ENCODE data around the gene GRAMD2A.

Gene GRAMD2A

DNA sequence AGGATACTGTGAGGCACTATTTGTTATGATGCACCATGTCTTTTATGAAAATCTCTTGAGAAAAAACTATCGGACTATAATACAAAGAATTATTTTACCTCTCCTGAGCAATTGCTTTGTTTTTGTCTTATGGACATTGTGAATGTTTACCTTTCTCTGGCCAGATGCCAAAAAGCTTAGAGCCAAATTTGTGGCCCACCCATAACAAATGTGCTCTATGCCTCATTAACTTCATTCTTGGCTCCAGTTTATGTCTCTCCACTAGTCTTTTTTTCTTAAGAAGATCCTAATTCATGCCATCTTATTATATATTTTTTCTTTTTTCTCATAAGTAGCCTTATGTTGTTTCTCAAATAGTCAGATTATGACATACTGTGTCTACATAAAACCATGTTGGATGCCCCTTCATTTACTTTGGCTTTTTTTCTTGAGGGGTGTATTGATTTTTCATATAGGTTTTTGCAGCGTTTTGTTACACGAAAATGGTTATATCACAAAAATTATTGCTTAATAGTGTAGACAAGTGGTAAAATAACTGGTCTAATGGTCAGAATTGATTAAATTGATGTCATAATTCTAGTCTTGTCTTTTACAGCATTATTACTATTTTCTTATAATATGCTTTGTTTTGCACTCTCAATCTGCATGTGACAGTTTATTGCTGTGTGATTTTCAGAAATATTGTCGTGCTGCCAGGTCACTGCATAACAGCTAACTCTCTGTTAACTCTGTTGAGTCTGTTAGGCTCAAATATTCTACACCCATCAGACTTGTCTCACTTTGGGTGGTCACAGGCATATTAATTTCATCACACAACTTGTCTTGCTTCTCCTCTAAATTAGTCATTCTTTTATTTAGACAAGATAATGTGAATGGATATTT lies 61.2 kb downstream of the GRAMD2A start:
- DNase-seq (ENCODE audit: low read depth in 3 of 3): no peak

DNA sequence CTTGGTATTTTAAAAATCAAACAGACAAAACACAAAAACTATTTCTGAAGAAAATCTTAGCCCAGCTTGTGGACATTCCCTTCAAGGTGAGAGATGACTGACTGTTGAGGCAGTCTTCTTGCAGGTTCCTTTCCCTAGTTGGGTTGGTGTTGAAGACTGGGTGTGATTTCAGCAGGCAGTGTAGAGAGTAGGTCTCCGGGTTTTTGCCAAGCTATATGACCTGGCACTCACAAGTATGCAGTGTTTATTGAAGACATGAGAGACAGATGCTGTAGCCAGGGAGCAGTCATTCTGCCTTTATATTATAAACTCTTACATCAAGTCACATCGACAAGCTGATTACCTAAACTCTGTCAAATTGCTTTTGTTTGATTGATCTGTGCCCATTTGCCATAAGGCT lies 61.9 kb downstream of the GRAMD2A start:
- DNase-seq (ENCODE audit: low read depth in 3 of 3): no peak

DNA sequence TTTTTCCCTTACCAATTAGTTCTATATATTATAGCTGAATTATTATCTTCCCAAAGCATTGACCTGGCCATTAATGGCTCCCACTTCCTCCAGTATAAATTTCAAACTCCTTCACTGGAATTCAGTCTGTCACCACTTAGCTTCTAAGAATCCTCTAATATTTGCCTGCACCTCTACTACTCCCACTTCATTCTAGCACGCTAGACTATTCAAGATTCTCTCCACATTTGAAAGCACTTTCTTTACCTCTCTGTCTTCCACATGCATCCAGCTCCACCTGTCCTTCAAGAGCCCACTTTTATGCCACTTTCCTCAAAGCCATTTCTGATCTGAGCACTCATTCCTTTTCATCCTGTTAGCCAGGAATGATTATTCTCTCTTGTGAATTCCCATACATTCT lies 64.4 kb downstream of the GRAMD2A start:
- no peak for DNase-seq (ENCODE audit: low read depth in 3 of 3)

DNA sequence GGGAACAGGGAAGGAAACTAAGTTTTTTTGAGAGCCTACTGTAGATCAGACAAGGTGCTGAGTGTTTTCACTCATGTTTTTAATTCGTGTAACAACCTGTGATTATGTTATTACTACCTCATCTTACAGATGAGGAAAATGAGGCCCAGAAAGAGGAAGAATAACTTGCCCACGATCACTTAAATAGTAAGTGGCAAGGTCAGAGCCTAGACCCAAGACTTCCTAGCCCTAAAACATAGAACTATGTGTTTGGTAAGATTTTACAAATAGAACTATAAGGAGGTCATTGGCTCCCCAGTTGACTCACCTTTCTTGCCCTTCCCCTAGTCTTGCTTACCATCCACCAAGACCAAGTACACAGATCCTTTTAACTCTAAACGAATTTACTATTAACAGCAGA lies 65.7 kb downstream of the GRAMD2A start:
- DNase-seq (ENCODE audit: low read depth in 3 of 3): no peak

DNA sequence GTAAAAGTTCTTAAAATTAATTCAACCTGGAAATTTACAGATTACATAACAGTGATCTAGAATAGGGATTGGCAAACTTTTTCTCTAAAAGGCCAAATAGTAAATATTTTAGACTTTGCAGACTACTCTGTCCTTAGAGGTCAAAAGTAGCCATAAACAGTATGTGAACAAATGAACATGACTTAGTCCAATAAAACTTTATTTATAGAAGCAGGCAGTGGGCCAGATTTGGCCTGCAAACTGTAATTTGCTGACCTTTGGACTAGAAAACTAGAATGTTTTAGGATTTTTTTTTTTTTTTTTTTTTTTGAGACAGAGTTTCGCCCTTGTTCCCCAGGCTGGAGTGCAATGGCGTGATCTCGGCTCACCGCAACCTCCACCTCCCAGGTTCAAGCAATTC lies 67.3 kb downstream of the GRAMD2A start:
- DNase-seq (ENCODE audit: low read depth in 3 of 3): no peak

DNA sequence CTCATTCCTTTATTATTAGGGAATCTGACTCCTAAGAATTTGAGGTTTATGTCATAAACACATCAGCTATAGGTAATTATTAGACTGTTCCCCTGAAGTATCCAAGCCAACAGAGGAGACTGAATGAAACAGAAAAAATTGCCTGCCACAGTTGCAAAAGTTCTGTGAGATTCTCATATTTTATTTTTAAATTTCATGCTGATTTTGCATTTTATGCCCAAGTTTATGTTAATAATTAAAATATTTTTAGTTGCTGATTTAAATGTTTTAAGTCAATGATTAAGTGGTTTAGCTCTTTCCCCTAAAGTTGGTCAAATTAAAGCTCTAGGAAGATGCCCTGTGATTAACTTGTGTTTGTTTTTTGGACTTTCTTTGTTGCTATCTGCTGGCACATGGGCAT lies 69.2 kb downstream of the GRAMD2A start:
- DNase-seq (ENCODE audit: low read depth in 3 of 3): no peak

DNA sequence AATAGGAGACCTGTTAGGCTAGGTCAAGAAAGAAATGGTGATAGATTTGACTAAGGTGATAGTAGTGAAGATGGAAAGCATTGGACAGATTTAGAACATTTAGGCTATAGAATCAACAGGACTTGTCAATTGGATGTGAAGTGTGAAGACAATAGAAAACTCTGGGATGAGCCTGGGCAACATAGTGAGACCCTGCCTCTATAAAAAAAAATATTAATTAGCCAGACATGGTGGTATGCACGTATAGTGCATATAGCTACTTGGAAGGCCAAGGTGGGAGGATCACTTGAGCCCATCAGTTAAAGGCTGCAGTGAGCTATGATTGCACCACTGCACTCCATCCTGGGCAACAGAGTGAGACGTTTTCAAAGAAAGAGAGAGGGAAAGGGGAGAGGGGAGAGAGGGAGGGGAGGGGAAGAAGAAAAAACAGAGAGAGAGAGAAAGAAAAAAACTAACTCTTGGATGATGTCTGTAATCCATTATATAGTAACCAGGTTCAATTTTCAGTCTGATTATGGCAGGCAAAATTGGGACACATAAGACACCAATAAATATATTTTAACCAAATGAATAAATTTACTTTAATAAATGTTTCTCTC lies 69.8 kb downstream of the GRAMD2A start:
- no peak for DNase-seq (ENCODE audit: low read depth in 3 of 3)

DNA sequence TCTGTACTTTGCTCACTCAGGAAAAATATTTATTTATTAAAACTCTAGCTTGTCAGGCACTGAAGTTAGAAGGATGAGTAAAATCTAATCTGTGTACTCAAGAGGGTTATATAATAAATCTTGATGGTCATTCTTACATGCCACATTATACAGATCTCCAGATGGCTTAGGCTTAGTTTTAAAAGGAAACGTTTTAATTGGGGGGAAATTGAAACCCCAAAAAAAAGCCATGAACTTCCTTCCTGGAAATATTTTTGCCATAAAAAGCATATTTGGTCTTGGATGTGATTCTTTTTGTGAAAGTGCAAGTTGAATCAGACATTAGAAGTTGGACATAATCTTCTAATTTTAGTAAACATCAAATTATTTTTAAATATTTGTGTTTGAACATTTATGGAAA lies 73.4 kb downstream of the GRAMD2A start:
- no peak for DNase-seq (ENCODE audit: low read depth in 3 of 3)

DNA sequence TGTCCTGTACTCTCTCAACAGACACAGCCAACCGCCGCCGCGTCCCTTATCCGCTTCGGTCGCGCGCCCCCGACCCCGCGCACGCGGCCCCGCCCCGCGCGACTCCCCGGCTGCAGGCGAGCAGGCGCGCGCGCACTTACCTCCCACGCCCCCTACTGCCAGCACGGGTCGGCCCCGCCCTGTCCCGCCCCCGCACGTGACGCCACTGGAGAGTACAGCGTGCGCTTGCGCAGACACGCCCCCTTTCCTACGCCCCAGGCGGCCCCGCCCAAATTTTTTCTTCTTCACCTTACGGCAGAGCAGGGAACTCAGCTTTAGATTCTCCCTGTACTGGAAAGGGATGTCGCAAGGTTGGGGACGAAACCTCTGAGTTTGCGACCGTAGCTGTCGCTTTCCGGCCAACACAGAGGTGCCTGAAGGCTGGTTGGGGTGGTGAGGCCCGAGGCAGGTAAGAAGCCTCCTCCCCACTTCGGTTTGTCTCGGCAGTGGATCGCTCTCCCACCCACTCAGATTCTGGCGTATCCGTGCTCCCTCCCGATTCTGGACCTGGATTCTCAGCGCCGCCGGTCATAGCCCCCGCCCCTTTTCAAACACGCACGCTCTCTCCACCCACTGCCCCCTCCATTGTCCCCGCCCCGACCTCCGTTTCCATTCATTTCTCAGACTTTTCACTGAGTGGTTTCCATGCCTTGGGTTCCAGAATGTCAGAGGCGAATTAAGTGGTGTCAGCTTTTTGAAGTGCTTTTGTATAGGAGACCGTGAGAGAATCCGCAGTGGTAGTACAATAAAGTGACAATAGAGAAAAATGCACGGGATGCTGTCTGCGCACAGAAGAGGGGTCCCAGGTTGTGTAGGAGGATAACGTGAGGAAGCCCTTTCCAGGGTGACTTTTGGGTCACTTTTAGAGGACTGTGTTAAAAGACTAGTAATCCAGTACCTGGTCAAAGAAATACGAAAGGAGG lies 79.3 kb downstream of the GRAMD2A start, which contains the start of the genes MYO9A and SENP8:
MYO9A (minus strand) TSS at position 134 of the 962 bp plus-strand sequence. CDS start 71,587 bp downstream, outside the sequence.
SENP8 (plus strand) TSS at position 387 of the 962 bp plus-strand sequence. CDS start 21,221 bp downstream, outside the sequence.
- DNase-seq (ENCODE audit: low read depth in 3 of 3): peak; percentile 98 to 100 (median 99)

DNA sequence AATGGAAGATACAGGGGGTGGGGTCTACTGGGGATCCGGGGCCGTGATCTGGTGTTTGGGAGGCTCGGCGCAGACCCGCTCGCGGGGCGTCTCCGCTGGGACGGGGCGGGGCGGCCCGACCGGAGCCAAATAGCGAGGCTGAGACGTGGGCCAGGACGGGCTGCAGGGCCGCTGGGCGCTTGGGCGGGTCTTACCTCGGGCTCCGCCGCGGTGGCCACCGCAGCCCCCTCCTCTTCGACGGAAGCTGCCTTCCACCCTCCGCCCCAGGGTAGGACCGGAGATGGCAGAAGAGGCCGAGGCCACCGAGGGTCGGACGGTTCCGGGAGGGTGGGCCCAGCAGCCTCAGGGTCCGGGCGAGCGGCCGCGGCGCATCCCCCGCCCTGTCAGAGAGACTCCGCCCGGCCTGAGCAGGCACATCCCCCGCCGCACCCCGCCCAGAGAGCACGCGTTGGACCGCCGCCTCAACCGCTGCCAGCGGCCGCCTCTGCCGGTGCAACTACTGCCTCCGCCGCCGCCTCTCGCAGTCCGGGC lies 80.0 kb downstream of the GRAMD2A start:
- DNase-seq (ENCODE audit: low read depth in 3 of 3): peak; percentile 35 to 77 (median 35)

DNA sequence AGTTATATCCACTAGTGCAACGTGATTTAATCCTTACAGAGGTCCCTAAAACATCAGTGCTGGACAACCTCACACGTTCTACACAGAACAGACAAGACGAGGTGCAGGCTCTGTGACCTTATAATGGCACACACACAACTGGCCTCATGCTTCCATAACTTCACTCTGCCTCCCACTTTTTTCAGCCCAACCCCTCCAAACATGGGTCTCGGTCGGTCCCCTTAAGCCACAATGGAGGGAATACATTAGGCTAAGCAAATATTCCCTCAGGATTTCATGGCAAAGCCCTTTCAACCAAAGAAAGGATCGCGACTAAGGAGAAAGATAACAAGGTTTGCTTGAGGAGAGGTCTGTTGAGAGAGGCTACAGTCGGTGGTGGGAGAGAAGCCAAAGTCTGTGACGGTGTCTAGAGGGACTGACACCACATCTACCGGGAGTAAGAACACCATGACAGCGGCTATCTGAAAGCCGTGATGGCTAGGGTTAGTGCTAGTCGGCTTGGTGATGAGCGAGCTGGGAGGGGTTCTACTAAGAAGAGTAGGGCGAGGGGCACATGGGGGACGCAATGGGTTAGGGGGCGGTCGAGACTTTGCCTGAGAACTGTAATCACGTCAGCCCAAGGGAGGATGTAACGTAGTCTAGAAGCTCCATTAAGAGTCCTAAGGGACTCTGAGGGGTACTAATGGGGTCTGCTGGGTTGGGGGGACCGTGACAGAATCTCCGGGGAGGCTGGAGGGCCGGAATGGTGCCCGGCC lies 80.7 kb downstream of the GRAMD2A start:
- DNase-seq (ENCODE audit: low read depth in 3 of 3): peak in 2 of 3 experiments; percentile 1 to 17

DNA sequence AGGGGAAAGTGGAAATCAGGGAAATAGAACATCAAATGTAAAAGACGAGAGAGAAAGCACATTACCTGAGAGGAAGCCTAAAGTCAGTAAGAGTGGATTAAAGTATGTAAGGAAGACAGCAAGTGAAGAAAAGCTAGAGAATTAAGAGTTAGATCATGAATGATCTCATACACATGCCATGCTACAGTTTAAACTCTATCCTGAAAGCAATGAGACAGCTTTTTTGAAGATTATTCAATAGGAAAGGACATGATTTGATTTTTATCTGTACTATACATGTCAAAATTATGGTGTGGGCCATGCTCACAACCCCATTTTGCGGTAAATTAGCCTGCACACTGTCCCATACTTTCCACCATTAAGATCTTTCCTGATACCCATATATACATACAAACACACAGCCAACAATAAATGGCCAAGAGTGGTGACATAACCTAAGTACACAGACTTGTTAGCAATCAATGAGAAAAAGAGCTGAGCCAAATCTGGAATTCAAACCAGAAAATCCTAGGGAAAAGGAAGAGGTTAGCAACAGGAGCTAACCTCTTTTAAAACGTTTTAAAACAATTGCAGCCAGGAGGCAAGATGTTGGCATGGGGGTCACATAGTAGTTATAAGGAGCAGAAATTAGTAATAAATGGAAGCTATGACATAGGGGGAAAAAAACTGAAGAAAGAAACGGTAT lies 84.1 kb downstream of the GRAMD2A start:
- DNase-seq (ENCODE audit: low read depth in 3 of 3): no peak

DNA sequence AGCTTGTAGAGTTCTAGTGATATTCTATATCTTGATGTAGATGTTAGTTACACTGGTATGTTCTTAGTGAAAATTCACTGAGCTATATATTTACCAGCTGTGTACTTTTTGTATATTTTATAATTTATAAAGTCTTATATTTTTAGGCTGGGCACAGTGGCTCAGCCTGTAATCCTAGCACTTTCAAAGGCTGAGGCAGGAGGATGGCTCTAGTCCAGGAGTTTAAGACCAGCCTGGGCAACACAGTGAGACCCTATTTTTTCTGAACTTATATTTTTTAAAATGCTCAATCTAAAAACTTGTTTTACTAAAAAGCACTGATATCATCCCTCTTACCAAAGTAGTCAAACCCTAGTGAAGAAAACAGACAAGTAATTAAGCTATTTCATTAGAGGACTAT lies 84.8 kb downstream of the GRAMD2A start:
- DNase-seq (ENCODE audit: low read depth in 3 of 3): no peak

DNA sequence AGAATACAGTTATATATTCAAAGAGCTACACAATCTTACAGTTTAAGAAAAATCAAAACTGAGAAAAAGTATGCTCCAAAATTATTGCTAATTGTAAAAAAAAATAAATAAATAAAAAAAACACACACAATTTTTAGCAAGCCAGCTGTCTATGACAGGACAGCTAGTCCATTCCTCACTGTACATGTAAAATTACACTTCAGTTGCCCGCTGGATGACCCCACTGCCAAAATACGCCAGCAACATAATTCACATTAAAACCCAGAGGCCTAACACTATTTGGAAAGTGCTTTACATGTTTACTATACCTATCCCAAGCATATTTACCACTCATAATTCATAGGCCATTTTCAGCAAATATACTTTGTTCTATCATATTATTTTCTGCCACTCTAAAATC lies 85.5 kb downstream of the GRAMD2A start:
- no peak for DNase-seq (ENCODE audit: low read depth in 3 of 3)

DNA sequence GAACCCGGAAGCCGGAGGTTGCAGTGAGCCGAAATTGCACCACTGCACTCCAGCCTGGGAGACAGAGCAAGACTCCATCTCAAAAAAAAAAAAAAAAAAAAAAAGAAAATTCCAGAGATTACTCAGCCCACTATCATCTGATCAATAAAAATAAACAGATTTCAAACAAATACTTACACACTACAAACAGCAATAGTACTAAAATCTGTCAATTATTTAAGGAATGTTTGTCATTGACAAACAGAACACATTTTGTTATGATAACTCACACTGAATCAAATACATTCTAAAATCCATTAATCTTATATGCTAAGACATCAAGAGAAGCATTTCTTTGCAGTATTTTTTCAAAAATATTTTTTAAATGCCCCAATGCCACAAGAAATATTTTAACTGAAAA lies 87.2 kb downstream of the GRAMD2A start:
- DNase-seq (ENCODE audit: low read depth in 3 of 3): no peak
